PC-3 (cell line): ENCODE data around the gene HNRNPF. TPM values are rescaled to one million over a fixed set of nuclear protein-coding genes. Genes with fewer than 3 reads are reported as not detected.

ENCODE experiments used
- ATAC-seq: fragments of 200-7000 bp; cut with Tn5 transposase; 2 replicates; pipeline ENCODE4 v1.9.1; 2020; ENCODE audit warnings: mild to moderate bottlenecking, moderate library complexity
- BruUV-seq: library from RNA; stranded (reverse); fragments of 400-500 nt; replicated peaks from 2 replicates; lab custom pipeline; 2021; lab: Mats Ljungman, UMichigan
- CTCF ChIA-PET: fragments of 300-600 bp; sonication (Branson Sonifier 250); formaldehyde crosslinking; loops from one replicate; lab custom pipeline; 2022; ENCODE audit warnings: antibody characterized with exemption; lab: Charles Lee
- POLR2A ChIA-PET: fragments of 300-600 bp; sonication (Branson Sonifier 250); formaldehyde crosslinking; loops from one replicate; lab custom pipeline; 2022; ENCODE audit warnings: antibody characterized with exemption; ENCODE audit not compliant: unreplicated experiment; lab: Charles Lee
- DNase-seq: peaks from one replicate; pipeline ENCODE4 v3.0.0-alpha.2; 2015
- H2AFZ ChIP-seq: fragments of 300-600 bp; sonication (generic); 2 replicates; pipeline ENCODE4 v1.6.0; 2016; ENCODE audit warnings: antibody characterized with exemption, low read length
- H3F3A ChIP-seq: fragments of 300-600 bp; sonication (generic); one replicate; pipeline ENCODE4 v1.6.0; 2017; ENCODE audit warnings: antibody characterized with exemption, low read length, control low read depth, mild to moderate bottlenecking; ENCODE audit not compliant: unreplicated experiment
- H3K27ac ChIP-seq: fragments of 300-600 bp; sonication (generic); 2 replicates; pipeline ENCODE4 v1.5.1; 2016; ENCODE audit warnings: mild to moderate bottlenecking, low read length
- H3K27me3 ChIP-seq: fragments of 300-600 bp; sonication (generic); 2 replicates; pipeline ENCODE4 v1.6.1; 2016; ENCODE audit warnings: low read length, mixed read lengths
- H3K36me3 ChIP-seq: fragments of 300-600 bp; sonication (generic); 2 replicates; pipeline ENCODE4 v1.6.1; 2016; ENCODE audit warnings: low read depth, mixed run types, low read length, mixed read lengths
- H3K4me1 ChIP-seq: fragments of 300-600 bp; sonication (generic); 2 replicates; pipeline ENCODE4 v1.5.1; 2016; ENCODE audit warnings: low read length; ENCODE audit not compliant: insufficient read depth
- H3K4me2 ChIP-seq: fragments of 300-600 bp; sonication (generic); 2 replicates; pipeline ENCODE4 v1.6.0; 2016; ENCODE audit warnings: low read length
- H3K4me3 ChIP-seq: fragments of 300-600 bp; sonication (generic); 2 replicates; pipeline ENCODE4 v1.5.1; 2016; ENCODE audit warnings: mild to moderate bottlenecking, low read length, mixed read lengths
- H3K79me2 ChIP-seq: fragments of 300-600 bp; sonication (generic); 2 replicates; pipeline ENCODE4 v1.6.1; 2017; ENCODE audit warnings: low read length, mixed read lengths
- H3K9ac ChIP-seq: fragments of 300-600 bp; sonication (generic); 2 replicates; pipeline ENCODE4 v1.6.0; 2016; ENCODE audit warnings: mild to moderate bottlenecking, low read length
- H3K9me2 ChIP-seq: fragments of 300-600 bp; sonication (generic); replicated peaks from 2 replicates; pipeline ENCODE4 v1.6.1; 2016; ENCODE audit warnings: mixed run types, low read length, mixed read lengths
- H3K9me3 ChIP-seq: fragments of 300-600 bp; sonication (generic); 2 replicates; pipeline ENCODE4 v1.6.1; 2016; ENCODE audit warnings: low read length, mixed read lengths
- H4K20me1 ChIP-seq: fragments of 300-600 bp; sonication (generic); 2 replicates; pipeline ENCODE4 v1.6.1; 2016; ENCODE audit warnings: low read length, mixed read lengths
- EZH2 ChIP-seq: fragments of 300-600 bp; sonication (generic); IDR thresholded peaks from one replicate; pipeline ENCODE4 v1.6.1; 2017; ENCODE audit warnings: antibody characterized with exemption, mild to moderate bottlenecking, low read length; ENCODE audit not compliant: unreplicated experiment
- EZH2phosphoT487 ChIP-seq: fragments of 300-600 bp; sonication (generic); IDR thresholded peaks from 2 replicates; pipeline ENCODE4 v1.6.1; 2018; ENCODE audit warnings: mild to moderate bottlenecking, antibody characterized with exemption, low read length, borderline replicate concordance
- intact Hi-C: fragments of 100-400 bp; cut with micrococcal nuclease; formaldehyde crosslinking; loops from 2 replicates; pipeline ENCODE4 v1.9.0; 2023
- total RNA-seq: library from RNA; depleted of rRNA; stranded (reverse); fragments of >200 nt; gene quantifications from 2 replicates; pipeline ENCODE4 v1.2.3, GENCODE V29; 2014
- TF ChIP-seq, protein P1 (sequence below): fragments of 300-600 bp; sonication (generic); conservative IDR thresholded peaks from 2 replicates; pipeline ENCODE4 v1.5.1; 2017; ENCODE audit warnings: antibody characterized with exemption, low read depth, mild to moderate bottlenecking, low read length

HNRNPF gene
- total RNA-seq, 1 experiment from 2014 or later: 421 TPM

- no peak overlapping the region for H2AFZ ChIP-seq
- ATAC-seq: no peak
- TF ChIP-seq, protein P1, sequence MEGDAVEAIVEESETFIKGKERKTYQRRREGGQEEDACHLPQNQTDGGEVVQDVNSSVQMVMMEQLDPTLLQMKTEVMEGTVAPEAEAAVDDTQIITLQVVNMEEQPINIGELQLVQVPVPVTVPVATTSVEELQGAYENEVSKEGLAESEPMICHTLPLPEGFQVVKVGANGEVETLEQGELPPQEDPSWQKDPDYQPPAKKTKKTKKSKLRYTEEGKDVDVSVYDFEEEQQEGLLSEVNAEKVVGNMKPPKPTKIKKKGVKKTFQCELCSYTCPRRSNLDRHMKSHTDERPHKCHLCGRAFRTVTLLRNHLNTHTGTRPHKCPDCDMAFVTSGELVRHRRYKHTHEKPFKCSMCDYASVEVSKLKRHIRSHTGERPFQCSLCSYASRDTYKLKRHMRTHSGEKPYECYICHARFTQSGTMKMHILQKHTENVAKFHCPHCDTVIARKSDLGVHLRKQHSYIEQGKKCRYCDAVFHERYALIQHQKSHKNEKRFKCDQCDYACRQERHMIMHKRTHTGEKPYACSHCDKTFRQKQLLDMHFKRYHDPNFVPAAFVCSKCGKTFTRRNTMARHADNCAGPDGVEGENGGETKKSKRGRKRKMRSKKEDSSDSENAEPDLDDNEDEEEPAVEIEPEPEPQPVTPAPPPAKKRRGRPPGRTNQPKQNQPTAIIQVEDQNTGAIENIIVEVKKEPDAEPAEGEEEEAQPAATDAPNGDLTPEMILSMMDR: no peak
- TF ChIP-seq EZH2phosphoT487 (no peak), EZH2 (no peak)
- H3K4me2 ChIP-seq: no peak overlapping the region
- ChIA-PET CTCF (no interaction called here), POLR2A (no interaction called here)
- H3K36me3 ChIP-seq: no peaks in the 10 kb centered on the region
- no peaks in the 10 kb centered on the region for H3K79me2 ChIP-seq
- no peaks in the 10 kb centered on the region for H3K9me3 ChIP-seq
- H3K4me3 ChIP-seq: no peak overlapping the region
- H3K27me3 ChIP-seq: no peaks in the 10 kb centered on the region
- H3K9me2 ChIP-seq: no peaks in the 10 kb centered on the region
- no peaks in the 10 kb centered on the region for H4K20me1 ChIP-seq
- H3F3A ChIP-seq: no peaks in the 10 kb centered on the region
- H3K9ac ChIP-seq: no peak overlapping the region
- no TSS peak for BruUV-seq
- no peak for DNase-seq
- no peak overlapping the region for H3K27ac ChIP-seq
- no peaks in the 10 kb centered on the region for H3K4me1 ChIP-seq
- intact Hi-C loops: no loop called here
These were observed 32.8 kb downstream of the HNRNPF start for GRCh38 chr10:43376046-43376635.

DNA sequence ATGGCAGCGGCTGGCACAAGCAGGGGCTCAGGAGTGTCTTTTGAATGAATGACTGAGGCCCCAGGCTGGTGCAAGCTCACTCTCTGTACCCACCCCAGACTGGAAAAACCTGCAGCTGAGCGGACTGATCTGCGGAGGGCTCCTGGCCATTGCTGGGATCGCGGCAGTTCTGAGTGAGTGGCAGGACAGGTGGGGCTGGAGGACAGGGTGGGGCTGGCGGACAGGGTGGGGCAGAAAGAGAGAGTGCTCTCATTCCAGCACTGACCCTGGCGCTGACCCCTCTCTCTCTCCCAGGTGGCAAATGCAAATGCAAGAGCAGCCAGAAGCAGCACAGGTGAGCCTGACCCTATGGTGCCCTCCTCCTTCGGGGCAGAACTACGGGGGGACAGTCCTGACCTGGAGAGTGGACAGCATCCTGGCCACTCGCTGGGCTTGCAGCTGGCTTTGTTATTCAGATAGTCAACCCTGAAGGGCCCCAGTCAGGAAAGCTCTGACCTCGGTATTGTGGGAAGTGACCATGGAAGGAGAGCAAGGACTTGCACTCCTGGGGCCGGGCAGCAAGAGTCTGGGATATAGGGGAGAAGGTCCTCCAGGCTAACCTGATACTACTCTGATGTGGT, 33.5 kb downstream of the HNRNPF start:
- Histone ChIP-seq H3K9me3 (no peaks in the 10 kb centered on the region), H4K20me1 (no peaks in the 10 kb centered on the region), H2AFZ (no peak overlapping the region), H3K36me3 (no peaks in the 10 kb centered on the region), H3K79me2 (no peaks in the 10 kb centered on the region), H3K4me2 (no peak overlapping the region), H3K4me3 (no peak overlapping the region), H3K9me2 (no peaks in the 10 kb centered on the region), H3K9ac (no peak overlapping the region), H3K4me1 (no peaks in the 10 kb centered on the region), H3F3A (no peaks in the 10 kb centered on the region), H3K27ac (no peak overlapping the region), H3K27me3 (no peaks in the 10 kb centered on the region)
- CTCF ChIA-PET: no interaction called here
- POLR2A ChIA-PET: no interaction called here
- intact Hi-C loops: no loop called here
- BruUV-seq: no TSS peak
- DNase-seq: no peak
- TF ChIP-seq, protein P1: no peak
- no peak for TF ChIP-seq EZH2
- TF ChIP-seq EZH2phosphoT487: no peak
- ATAC-seq: no peak

DNA sequence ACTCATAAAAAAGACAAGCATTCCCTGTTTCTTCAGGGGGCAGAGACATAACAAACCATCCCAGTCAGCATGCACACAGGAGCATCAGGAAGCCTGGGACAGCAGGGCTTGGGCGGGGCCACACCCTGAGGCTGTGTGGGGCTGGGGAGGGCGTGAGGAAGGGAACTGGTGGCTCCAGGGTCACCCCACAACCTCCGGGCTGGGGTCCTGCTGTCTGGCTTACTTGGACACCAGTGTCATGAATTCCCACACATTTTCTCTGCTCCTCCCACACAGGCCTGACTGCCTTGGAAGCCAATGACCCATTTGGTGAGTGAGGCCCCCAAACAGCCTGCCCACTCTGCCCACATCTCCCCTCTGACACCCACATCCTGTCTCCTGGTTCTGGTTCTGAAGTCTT, 34.8 kb downstream of the HNRNPF start:
- Histone ChIP-seq H3K9ac (no peak overlapping the region), H2AFZ (no peak overlapping the region), H3K9me3 (no peaks in the 10 kb centered on the region), H3F3A (no peaks in the 10 kb centered on the region), H3K27me3 (no peaks in the 10 kb centered on the region), H3K4me1 (no peaks in the 10 kb centered on the region), H3K4me2 (no peak overlapping the region), H3K36me3 (no peaks in the 10 kb centered on the region), H3K9me2 (no peaks in the 10 kb centered on the region), H4K20me1 (no peaks in the 10 kb centered on the region), H3K79me2 (no peaks in the 10 kb centered on the region), H3K27ac (no peak overlapping the region), H3K4me3 (no peak overlapping the region)
- intact Hi-C loops: no loop called here
- ChIA-PET POLR2A (interaction anchor here (0.6 kb wide), 1 partner anchor 348 kb away, joined by 19 read pairs; no protein-coding TSS in a partner anchor), CTCF (no interaction called here)
- BruUV-seq: no TSS peak
- no peak for DNase-seq
- no peak for ATAC-seq
- TF ChIP-seq EZH2 (no peak), EZH2phosphoT487 (no peak)
- TF ChIP-seq, protein P1: no peak
